ENCODE measurements around the gene AMBP.
A peak's percentile ranks its signal among the peaks of the same experiment; 100 is the strongest.

The AMBP gene

DNA sequence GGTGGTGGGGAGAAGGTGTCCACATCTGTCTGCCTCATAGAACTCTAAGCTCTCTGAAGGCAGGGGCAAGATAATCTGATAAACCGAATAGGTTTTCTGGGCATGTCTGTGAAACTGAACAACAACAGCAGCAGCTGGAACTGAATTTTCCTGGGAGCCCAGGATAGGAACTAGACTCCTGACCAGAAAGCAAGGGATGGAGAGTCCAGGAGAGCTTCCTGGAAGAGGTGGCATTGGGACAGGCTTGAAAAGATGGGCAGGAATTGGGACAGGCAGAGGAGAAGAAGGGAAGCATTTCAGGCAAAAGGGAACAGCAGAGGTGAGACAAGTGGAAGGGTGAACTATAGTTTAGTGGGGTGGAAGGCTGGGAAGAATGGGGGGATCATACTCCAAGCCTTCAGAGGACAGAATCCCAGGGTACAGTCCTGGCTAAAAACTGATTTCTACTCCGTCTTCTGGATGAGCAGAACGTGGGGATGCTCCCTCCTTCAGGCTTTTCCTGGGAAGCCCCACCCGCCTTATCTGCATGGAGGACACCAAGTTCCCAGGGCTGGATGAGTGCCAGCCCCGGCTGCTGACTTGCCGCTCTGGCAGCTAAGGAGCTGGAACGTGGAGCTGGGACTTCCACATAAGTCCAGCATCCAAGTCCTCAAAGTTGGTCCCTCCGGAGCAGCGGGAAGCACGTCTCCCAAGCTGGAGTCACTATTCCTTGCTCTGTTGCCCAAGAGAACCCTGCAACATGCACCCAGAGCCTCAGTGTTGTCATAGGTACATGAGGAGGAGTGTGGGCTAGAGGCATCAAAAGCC is 34.9 kb upstream of the AMBP start:
- no peak for DNase-seq (ENCODE audit: low read depth in 2 of 2)

DNA sequence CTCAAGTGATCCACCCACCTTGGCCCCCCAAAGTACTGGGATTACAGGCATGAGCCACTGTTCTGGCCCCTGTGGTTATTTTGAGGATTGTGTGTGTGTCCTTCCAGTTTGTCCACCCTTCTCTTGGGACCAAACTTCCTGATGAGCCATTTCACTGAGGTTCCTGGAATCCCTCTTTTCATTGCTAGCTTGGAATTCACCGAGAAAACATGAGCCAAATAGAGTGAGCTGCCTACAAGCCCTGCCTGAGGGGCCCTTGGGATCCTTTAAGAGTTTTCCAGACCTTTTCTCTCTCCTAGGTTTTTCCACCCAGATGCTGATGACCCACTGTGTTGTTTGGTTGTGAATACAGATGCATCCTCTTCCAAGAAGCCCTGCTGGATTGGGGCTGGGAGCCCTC is 34.2 kb upstream of the AMBP start:
- no peak for DNase-seq (ENCODE audit: low read depth in 2 of 2)

DNA sequence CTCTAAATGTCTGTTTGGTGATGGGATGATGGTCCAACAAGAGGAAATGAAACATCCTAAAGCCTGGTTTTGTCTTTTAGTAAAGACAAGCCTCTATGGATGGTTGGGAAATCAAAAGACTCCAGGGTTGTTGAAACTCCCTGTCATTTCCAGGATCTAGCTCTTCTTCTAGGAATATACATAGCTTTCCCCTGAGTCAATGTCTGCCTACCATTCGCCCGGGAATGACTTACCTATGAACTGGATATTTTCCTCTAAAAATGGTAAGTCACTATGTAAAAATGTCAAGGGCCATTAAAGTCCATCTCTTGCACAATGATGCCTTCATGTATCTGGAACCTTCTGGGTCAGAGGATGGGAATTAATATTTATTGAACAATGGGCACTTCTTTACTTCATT is 32.1 kb upstream of the AMBP start:
- DNase-seq (ENCODE audit: low read depth in 2 of 2), result no peak

DNA sequence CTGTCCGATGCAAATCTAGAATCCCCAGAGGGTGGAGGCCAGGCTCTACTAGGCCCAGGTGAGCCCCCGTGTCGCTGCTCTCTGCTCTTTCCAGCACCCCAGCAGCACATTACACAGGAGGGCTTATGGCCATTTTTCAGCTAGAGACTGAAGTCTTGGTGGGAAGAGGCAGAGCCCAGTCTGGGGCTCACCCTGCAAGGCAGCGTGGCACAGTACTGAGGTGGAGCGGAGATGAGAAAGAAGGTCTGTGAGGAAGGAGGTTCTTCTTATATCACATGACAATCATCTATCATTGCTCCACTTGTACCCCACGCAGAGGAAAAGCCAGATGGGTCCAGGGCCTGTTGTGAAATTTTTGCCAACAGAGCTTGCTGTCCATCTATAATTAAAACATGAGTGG is 31.0 kb upstream of the AMBP start:
- no peak for DNase-seq (ENCODE audit: low read depth in 2 of 2)

DNA sequence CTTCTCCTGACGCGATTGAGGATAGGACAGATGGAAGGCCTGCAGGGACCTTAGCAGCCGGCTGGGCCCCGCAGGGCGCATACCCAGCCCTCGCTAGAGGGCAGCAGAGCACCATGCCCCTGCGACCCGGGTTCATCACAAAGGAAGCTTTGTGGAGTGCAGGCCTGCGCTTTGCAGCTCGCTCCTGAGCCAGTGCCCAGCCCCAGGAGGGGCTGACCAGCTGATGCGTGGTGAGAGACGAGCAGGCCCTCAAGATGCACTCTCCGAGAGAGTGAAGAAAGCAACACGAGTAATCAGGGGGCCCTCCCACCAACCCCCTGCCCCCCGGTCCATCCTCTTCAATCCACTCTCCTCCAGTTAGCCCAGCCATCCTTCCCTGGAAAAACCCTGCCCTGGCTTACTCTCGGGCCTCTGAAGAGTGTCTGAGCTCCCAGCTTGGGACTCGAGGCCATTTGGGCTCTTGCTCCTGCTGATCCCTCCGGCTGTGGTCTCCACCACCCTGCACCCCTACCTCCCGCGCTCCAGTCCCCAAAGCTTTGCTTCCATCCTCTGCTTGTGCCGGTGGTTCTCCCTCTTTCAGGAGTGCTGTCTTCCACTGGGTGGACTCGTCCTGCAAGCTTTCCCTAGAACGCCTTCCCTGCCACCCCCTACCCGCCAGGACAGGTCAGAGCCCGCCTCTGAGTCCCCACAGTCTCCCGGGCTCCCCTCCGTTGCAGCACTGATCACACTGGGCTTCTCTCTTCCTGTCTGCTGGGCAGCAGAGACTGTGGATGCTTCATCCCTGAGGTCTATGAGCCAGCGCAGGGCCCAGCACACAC is 30.1 kb upstream of the AMBP start:
- DNase-seq (ENCODE audit: low read depth in 2 of 2), result peak; percentile 43 to 63

DNA sequence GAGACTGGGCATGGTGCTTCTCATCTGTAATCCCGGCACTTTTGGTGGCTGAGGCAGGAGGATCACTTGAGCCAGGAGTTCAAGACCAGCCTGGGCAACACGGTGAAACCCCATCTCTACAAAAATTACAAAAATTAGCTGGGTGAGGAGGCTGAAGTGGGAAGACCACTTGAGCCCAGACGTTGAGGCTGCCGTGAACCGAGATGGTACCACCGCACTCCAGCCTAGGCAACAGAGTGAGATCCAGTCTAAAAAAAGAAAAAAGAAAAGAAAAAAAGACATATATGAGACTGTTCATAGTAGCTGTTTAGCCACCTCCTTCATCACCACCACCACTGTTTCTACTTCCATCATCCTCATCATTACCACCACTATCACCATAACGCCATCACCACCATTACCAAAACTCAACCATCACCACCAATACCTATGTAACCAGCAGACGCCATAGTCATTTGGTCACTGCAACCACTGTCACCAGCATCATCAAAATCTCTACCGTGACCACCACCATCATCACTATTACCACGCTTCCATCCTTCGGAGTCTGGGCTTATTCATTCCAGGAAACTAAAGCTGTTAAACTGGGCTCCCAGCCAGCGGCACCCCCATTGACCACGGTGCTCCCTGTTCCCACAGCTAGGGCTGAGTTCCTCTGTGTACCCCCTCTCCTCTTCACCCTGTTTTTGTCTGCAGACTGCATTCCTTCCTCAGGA is 29.3 kb upstream of the AMBP start:
- no peak for DNase-seq (ENCODE audit: low read depth in 2 of 2)

DNA sequence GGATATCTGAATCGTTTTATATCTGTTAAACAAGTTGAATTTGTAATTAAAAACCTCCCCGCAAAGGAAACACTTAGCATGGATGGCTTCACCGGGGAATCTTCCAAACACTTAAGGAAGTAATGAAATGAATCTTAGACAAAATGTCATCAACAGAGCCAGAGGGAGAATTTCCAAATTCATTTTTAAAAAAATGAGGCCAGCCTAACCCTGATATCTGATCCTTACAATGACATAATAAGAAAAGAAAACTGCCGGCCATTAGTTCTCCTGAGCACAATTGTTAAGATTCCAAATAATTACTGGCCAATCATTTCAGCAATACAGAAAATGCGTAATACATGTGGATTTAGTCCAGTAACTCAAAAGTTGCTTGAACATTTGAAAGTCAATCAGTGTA is 27.1 kb upstream of the AMBP start:
- no peak for DNase-seq (ENCODE audit: low read depth in 2 of 2)

DNA sequence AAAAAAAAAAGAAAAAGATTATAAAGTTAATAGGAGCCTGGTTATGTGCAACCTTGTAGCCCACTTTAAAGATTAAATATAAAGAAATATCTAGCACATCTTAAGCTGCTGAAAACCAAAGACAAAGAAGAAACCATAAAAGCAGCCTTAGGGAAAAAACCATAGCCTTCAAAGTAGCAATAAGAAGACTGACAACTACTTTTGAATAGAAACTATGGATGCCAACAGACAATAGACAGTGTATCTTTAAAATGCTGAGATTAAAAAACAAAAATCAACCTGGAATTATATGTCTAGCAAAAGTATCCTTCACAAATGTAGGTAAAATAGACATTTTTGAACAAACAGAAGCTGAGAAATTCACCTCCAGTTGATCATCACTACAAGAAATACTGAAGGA is 24.4 kb upstream of the AMBP start:
- DNase-seq (ENCODE audit: low read depth in 2 of 2), result no peak

DNA sequence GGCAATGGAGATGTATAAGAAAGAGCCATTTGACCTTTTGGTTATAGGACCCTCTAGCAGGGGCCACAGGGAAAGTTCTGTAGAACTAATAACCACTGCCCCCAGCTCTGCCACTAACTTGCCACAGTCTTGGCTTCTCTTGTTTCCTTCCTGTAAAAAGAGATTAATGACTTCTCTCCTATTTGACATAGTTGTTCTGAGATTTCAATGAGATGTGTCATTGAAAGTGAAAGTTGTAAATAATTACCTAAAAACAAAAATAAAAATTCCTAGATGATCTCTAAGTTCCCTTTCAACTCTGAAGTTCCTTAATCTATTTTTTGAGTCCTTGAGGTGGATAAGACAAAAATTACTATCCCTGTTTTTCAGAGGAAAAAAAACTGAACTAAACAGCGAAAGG is 22.4 kb upstream of the AMBP start:
- DNase-seq (ENCODE audit: low read depth in 2 of 2), result no peak

DNA sequence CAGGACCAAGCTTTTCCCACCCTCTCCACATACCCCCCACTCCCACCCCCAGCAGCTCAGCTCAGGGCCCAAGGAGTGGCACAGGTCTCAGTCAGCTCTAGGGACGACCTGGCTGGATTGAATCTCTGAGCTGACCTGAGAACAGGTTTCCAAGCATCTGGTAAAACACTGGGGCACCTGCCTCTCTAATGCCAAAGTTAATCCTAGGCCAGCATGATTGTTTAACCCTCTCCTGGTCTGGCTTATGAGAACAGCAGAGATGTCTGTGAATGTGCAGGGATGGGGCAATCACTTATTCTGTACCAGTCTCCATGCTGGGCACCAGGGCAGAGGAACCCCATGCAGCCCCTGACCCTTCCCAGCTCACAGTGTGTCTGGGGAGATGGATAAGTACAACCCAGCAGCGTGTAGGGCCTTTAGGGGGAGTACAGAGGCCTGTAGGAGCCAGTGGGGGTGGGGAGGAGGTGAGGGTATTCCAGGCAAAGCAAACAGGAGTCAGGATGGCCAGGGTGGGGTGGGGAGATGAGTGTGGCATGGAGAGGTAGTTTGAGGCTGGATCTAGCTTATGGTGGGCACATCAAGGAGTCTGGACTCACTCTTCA is 21.7 kb upstream of the AMBP start:
- no peak for DNase-seq (ENCODE audit: low read depth in 2 of 2)

DNA sequence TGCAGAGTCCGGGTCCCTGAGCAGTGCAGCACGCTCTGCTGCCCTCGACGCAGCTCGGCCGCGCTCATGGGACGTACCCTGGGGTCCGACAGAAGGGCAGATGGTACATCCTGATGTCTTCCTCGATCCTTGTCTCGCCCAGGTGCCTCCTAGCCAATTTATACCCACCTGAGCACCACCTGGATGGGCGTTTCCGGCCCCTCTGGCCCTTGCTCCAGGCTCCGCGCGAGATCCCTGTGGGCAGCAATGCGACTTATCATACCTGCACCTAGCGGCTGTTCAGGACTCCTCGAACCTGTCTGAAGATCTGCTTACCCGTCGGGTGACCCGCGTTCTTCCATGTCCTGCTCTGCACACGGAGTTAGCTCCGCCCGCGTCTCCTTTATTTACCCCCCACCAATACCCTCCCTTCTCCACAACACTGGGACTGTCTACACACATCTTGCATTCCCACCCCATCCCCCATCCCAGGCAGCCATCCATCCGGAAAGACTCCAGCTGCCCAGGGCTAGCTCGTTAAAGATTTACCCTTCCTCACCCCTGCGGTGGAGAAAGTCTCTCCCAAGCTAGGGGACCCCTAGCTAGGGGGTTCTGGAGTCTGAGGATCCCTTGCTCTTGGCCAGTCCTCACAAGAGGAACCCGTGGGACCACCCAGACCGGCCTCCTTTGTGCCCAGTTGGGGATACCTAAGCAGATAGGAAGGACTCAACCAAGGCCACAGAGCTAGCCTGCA is 21.0 kb upstream of the AMBP start, which contains the start of gene KIF12:
Gene KIF12 (minus strand): TSS at position 357 of the 733 bp plus-strand sequence. CDS start 16 bp downstream, at position 341.
- no peak for DNase-seq (ENCODE audit: low read depth in 2 of 2)

DNA sequence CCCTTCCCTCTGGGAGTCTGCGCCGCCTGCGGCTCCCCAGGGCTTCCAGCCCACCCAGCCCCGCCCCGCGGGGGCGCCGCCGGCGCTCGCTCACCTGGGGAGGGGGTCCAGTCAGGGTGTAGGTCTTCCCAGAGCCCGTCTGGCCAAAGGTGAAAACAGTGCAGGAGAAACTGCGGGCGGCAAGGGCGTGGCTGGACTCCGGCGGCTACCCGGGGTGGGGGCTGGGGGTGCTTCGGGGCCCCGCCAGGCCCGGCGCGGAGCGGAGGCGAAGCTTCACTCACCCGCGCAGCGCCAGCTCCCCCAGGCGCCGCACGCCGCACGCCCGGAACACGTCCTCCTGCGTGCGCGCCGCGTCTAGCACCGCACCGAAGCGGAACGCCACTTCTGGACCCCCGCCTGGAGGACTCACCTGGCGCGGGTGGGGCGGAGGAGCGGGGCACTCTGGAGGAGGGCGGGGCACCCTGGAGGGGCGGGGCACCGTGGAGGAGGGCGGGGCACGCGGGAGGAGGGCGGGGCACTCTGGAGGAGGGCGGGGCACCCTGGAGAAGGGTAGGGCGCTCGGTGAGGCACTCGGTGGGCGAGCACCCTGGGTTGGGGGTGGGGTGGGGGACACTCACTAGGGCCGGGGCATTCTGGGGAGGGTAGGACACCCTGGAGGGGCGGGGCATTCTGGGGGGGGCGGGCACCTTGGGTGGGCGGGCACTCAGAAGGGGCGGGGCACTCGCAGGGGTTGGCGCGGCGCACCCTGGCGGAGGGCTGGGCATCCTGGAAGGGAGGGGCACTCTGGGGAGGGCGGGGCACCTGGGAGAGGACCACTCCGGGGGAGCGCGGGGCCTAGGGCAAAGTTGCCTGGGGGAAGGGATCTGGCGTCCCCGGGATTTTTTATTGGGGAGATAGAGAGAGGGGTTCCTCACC is 20.2 kb upstream of the AMBP start:
- peak in 1 of 2 donors; percentile 36 for DNase-seq (ENCODE audit: low read depth in 2 of 2)

DNA sequence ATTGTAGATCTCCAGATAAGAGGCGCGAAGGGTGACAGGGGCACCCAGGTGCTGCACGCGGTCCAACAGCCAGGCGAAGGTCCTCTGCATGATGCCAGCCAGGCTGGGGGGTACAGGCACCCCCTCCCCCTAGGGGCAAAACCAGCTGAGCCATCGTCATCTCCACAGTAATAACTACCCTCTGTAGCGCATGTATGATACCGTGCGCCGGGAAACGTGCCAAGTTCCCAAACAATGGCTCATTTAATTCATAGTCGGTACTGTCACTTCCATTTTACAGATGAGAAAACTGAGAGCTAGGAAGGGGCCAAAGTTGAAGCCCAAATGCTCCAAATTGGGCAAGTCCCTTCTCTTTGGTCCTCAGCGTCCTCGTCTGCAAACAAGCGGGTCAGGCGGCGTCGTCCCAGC is 19.5 kb upstream of the AMBP start:
- DNase-seq (ENCODE audit: low read depth in 2 of 2), result no peak

DNA sequence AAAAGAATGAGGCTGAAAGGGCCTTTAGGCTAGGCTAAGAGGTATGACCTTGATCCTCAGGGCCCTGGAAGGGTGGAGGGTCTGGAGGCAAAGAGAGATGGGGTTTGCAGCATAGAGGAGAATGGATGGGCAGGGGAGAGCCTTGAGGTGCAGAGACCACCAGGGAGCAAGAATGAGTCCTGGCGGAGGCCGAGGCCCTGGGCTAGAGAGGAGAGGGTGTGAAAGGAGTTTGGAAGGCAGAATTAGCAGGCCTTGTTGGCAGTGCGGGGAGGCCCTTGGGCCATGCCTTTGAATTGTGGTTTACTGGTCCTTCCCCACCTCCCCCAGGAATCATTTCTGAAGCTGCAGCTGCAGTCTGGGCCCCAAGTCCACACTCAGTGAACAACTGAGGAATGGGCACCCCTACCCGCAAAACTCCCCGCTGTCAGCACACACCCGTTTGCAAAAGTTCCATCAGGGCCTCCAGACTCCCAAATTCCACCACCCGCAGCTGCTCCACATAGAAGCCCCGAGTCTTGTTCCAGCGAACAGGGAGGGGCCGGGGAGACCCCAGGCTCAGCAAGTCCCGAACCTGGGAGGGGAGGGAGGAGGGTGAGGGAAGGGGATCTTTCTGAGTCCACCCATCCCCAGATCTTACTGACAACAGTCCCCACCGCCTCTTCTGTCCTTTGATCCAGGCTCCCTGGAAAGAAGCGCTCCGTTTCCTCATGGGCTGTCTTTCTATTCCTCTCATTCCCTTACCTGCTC is 18.9 kb upstream of the AMBP start:
- no peak for DNase-seq (ENCODE audit: low read depth in 2 of 2)

DNA sequence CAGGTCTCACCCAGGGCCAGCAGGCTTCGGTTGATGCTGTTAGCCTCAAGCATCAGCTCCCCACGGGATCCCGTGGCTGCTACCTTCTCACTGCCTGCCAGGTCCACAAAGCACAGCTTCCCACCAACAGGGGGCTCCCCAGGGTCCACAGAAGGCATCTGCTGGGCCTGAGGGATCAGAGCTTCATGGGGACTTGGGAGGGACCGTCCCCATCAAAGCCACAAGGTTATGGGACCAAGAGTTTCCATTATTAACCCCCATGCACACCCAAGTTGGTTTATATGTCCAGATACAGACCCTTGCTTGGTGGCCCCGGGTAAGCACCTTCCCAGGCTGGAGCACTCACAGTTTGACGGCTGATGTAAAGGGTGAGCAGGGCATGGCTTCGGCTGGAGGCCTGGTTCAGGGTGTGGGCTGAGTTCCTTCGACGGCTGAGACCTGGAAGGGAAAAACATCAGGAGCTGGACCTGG is 18.0 kb upstream of the AMBP start:
- DNase-seq (ENCODE audit: low read depth in 2 of 2), result no peak

DNA sequence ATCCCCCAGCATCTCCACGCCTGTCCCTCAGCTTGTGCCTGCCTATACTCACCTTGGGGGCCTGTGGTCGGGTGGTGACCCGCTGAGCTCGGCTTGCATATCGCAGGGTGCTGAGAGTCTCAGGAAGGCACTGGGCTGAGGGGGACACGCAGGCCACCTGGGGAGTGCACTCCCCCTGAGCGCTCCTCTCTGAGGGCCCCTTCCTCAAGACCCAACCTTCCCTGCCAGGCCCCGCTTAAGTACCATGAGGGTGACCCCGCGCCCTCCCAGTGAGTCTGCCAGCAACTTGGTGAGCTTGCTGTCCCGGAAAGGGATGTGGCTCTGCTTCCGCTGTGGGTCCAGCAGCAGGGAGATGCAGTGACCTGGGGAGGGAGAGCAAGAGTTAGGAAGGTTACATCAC is 16.9 kb upstream of the AMBP start:
- DNase-seq (ENCODE audit: low read depth in 2 of 2), result no peak

DNA sequence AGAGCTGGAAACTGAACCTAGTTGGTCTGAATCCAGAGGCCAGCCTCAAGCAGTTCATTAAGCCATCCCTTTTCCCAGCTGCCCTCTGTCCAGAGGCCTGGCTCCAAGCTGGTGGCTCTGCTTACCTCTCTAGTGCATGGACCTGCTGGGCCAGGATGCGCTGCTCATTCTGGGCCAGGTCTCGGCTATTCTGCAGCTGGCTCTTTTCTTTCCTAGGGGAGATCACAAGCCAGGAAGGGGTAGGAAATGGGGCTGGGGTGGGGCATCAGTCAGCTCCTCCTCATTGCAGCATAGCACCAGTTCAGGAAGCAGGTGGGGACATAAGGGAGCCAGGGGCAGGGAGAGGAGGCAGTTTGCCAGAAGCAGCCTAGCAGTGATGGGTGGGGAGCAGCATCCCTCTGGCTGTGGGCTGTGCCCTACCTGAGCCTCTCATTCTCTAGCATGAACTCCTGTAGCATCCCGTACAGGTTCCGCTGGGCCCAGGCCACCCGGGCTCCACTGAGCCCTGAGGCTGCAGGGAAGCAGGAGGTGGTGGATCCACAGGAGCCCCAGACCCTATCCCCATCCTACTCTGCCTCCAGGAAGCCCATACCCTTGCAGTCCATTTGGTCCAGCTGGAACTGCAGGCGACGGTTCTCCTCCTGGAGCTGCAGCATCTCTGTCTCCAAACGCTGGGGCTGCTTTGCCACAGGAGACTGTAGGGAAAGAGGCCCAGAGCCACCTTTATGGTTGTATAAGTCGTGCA is 15.8 kb upstream of the AMBP start:
- DNase-seq (ENCODE audit: low read depth in 2 of 2), result no peak

DNA sequence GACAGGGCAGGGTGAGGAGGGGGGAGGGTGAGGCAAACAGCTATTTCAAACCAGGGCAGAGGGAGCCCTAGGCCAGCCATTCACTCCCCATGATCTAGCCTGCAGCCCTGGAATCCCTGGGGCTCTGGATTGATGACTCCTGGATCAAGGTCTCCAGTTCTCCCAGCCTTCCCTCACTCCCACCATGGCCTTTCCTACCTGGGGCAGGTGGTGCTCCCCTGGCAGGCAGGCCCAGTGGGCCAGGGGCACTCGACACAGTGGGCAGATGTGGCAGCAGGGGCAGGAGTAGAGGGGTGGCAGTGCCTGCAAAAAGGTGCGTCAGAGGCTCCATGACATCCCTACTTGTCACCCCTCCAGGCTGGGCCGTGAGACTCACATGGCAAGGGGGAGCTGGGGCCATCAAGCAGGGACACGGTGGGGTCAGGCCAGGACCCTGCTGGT is 15.0 kb upstream of the AMBP start:
- no peak for DNase-seq (ENCODE audit: low read depth in 2 of 2)

DNA sequence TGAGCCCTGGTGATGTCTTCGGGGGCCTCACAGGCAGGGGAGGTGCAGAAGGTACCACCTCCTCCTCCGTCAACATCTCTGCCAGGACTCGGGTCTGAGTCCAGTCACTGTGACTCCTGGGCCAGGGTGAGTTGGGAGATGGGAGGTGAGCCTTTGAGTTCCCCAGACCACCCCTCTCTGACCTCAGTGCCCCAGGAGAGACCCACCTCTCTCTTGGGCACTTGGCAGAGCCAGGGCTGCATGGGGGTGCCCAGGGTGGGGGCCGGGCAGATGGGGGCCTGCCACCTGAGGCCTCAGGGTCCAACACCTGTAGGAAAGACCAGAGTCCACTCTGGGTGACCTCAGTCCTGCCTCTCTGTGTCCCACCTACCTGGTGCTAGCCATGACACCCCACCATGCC is 14.2 kb upstream of the AMBP start:
- DNase-seq (ENCODE audit: low read depth in 2 of 2), result no peak

Measured in stimulated activated CD4-positive, alpha-beta T cell treated with anti-CD3 and anti-CD28 coated beads, Interleukin-4, amount 100 ng/mL, for 48 hours (primary cell).